PC-3 (cell line): ENCODE results near the gene TMTC1. TPM values are rescaled to one million over a fixed set of nuclear protein-coding genes. Genes with fewer than 3 reads are reported as not detected.

ENCODE experiments used
- ATAC-seq: fragments of 200-7000 bp; cut with Tn5 transposase; 2 replicates; pipeline ENCODE4 v1.9.1; 2020; ENCODE audit warnings: mild to moderate bottlenecking, moderate library complexity
- BruUV-seq: library from RNA; stranded (reverse); fragments of 400-500 nt; replicated peaks from 2 replicates; lab custom pipeline; 2021; lab: Mats Ljungman, UMichigan
- CTCF ChIA-PET: fragments of 300-600 bp; sonication (Branson Sonifier 250); formaldehyde crosslinking; loops from one replicate; lab custom pipeline; 2022; ENCODE audit warnings: antibody characterized with exemption; lab: Charles Lee
- POLR2A ChIA-PET: fragments of 300-600 bp; sonication (Branson Sonifier 250); formaldehyde crosslinking; loops from one replicate; lab custom pipeline; 2022; ENCODE audit warnings: antibody characterized with exemption; ENCODE audit not compliant: unreplicated experiment; lab: Charles Lee
- DNase-seq: peaks from one replicate; pipeline ENCODE4 v3.0.0-alpha.2; 2015
- H2AFZ ChIP-seq: fragments of 300-600 bp; sonication (generic); 2 replicates; pipeline ENCODE4 v1.6.0; 2016; ENCODE audit warnings: antibody characterized with exemption, low read length
- H3F3A ChIP-seq: fragments of 300-600 bp; sonication (generic); one replicate; pipeline ENCODE4 v1.6.0; 2017; ENCODE audit warnings: antibody characterized with exemption, low read length, control low read depth, mild to moderate bottlenecking; ENCODE audit not compliant: unreplicated experiment
- H3K27ac ChIP-seq: fragments of 300-600 bp; sonication (generic); 2 replicates; pipeline ENCODE4 v1.5.1; 2016; ENCODE audit warnings: mild to moderate bottlenecking, low read length
- H3K27me3 ChIP-seq: fragments of 300-600 bp; sonication (generic); 2 replicates; pipeline ENCODE4 v1.6.1; 2016; ENCODE audit warnings: low read length, mixed read lengths
- H3K36me3 ChIP-seq: fragments of 300-600 bp; sonication (generic); 2 replicates; pipeline ENCODE4 v1.6.1; 2016; ENCODE audit warnings: low read depth, mixed run types, low read length, mixed read lengths
- H3K4me1 ChIP-seq: fragments of 300-600 bp; sonication (generic); 2 replicates; pipeline ENCODE4 v1.5.1; 2016; ENCODE audit warnings: low read length; ENCODE audit not compliant: insufficient read depth
- H3K4me2 ChIP-seq: fragments of 300-600 bp; sonication (generic); 2 replicates; pipeline ENCODE4 v1.6.0; 2016; ENCODE audit warnings: low read length
- H3K4me3 ChIP-seq: fragments of 300-600 bp; sonication (generic); 2 replicates; pipeline ENCODE4 v1.5.1; 2016; ENCODE audit warnings: mild to moderate bottlenecking, low read length, mixed read lengths
- H3K79me2 ChIP-seq: fragments of 300-600 bp; sonication (generic); 2 replicates; pipeline ENCODE4 v1.6.1; 2017; ENCODE audit warnings: low read length, mixed read lengths
- H3K9ac ChIP-seq: fragments of 300-600 bp; sonication (generic); 2 replicates; pipeline ENCODE4 v1.6.0; 2016; ENCODE audit warnings: mild to moderate bottlenecking, low read length
- H3K9me2 ChIP-seq: fragments of 300-600 bp; sonication (generic); replicated peaks from 2 replicates; pipeline ENCODE4 v1.6.1; 2016; ENCODE audit warnings: mixed run types, low read length, mixed read lengths
- H3K9me3 ChIP-seq: fragments of 300-600 bp; sonication (generic); 2 replicates; pipeline ENCODE4 v1.6.1; 2016; ENCODE audit warnings: low read length, mixed read lengths
- H4K20me1 ChIP-seq: fragments of 300-600 bp; sonication (generic); 2 replicates; pipeline ENCODE4 v1.6.1; 2016; ENCODE audit warnings: low read length, mixed read lengths
- CTCF ChIP-seq: fragments of 300-600 bp; sonication (generic); conservative IDR thresholded peaks from 2 replicates; pipeline ENCODE4 v1.5.1; 2017; ENCODE audit warnings: antibody characterized with exemption, low read depth, mild to moderate bottlenecking, low read length
- EZH2 ChIP-seq: fragments of 300-600 bp; sonication (generic); IDR thresholded peaks from one replicate; pipeline ENCODE4 v1.6.1; 2017; ENCODE audit warnings: antibody characterized with exemption, mild to moderate bottlenecking, low read length; ENCODE audit not compliant: unreplicated experiment
- EZH2phosphoT487 ChIP-seq: fragments of 300-600 bp; sonication (generic); IDR thresholded peaks from 2 replicates; pipeline ENCODE4 v1.6.1; 2018; ENCODE audit warnings: mild to moderate bottlenecking, antibody characterized with exemption, low read length, borderline replicate concordance
- intact Hi-C: fragments of 100-400 bp; cut with micrococcal nuclease; formaldehyde crosslinking; loops from 2 replicates; pipeline ENCODE4 v1.9.0; 2023
- total RNA-seq: library from RNA; depleted of rRNA; stranded (reverse); fragments of >200 nt; gene quantifications from 2 replicates; pipeline ENCODE4 v1.2.3, GENCODE V29; 2014

TMTC1 gene
- total RNA-seq, 1 experiment from 2014 or later: 5.8 TPM

DNA sequence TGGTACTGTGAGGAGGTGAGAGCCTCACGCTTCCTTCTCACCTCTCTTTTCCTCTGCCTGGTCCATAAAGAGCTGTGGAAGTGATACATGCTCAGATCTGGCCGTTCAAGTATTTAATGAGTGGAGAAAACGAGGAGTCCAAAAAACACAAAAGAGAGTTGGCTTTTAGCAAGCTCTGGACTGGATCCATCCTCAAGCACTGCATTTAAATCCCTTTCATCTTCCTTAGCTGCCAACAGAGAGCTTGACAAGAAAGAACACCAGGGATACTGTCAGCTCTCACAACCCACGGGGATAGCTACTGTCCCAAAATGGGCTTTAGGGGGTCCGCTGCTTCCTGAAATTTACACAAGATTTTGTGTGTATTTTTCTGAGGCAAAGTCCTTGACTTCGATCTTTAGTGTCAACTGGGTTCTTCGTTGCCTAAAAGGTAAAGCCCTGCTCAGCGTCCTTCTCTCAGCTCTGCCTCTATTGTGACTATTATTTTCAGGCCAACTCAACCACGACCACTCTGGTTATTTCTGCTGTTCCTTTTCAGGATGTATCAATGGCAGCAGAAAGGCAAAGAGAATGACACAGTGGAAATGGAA is 120.9 kb downstream of the TMTC1 start:
- TF ChIP-seq CTCF (no peak), EZH2 (no peak), EZH2phosphoT487 (no peak)
- POLR2A ChIA-PET: interaction anchor here (0.6 kb wide), 1 partner anchor 953 kb away, joined by 4 read pairs; no protein-coding TSS in a partner anchor
- Histone ChIP-seq H3F3A (no peaks in the 10 kb centered on the region), H3K79me2 (no peaks in the 10 kb centered on the region), H3K4me3 (no peak overlapping the region), H4K20me1 (no peaks in the 10 kb centered on the region), H3K9ac (no peak overlapping the region), H3K9me3 (no peaks in the 10 kb centered on the region), H3K9me2 (no peaks in the 10 kb centered on the region), H3K4me2 (no peak overlapping the region), H3K27me3 (peaks cover 24% of the 10 kb centered on the region), H3K4me1 (no peaks in the 10 kb centered on the region), H2AFZ (no peak overlapping the region), H3K36me3 (no peaks in the 10 kb centered on the region), H3K27ac (no peak overlapping the region)
- no peak for DNase-seq
- no peak for ATAC-seq
- CTCF ChIA-PET: no interaction called here
- intact Hi-C loops: no loop called here
- BruUV-seq: no TSS peak

DNA sequence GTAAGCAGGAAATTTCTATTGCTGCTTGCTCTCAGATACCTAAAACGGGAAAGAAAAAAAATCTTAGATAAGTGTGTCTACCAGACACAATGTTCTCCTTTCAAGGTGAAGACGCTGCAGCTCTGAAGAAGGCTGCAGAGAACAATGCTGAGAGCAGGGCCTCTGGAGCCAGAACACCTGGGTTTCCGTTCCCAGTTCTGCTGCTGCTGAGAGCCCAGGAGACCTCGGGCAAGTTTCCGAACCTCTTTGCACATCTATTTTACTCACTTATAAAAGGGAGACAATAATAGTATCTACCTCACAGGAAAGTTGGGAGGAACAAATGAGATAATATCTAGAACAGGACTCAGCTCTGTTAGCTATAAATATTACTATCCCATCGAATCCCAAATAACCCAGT is 122.9 kb downstream of the TMTC1 start:
- BruUV-seq: no TSS peak
- Histone ChIP-seq H3K9me3 (no peaks in the 10 kb centered on the region), H3K36me3 (no peaks in the 10 kb centered on the region), H3K27ac (no peak overlapping the region), H3K27me3 (peaks cover 33% of the 10 kb centered on the region), H3K4me2 (no peak overlapping the region), H3K9ac (no peak overlapping the region), H3F3A (no peaks in the 10 kb centered on the region), H2AFZ (no peak overlapping the region), H3K9me2 (no peaks in the 10 kb centered on the region), H3K4me3 (no peak overlapping the region), H3K4me1 (no peaks in the 10 kb centered on the region), H3K79me2 (no peaks in the 10 kb centered on the region), H4K20me1 (no peaks in the 10 kb centered on the region)
- intact Hi-C loops: no loop called here
- no peak for TF ChIP-seq EZH2
- TF ChIP-seq EZH2phosphoT487: no peak
- TF ChIP-seq CTCF: no peak
- DNase-seq: no peak
- ChIA-PET POLR2A (no interaction called here), CTCF (no interaction called here)
- ATAC-seq: no peak

DNA sequence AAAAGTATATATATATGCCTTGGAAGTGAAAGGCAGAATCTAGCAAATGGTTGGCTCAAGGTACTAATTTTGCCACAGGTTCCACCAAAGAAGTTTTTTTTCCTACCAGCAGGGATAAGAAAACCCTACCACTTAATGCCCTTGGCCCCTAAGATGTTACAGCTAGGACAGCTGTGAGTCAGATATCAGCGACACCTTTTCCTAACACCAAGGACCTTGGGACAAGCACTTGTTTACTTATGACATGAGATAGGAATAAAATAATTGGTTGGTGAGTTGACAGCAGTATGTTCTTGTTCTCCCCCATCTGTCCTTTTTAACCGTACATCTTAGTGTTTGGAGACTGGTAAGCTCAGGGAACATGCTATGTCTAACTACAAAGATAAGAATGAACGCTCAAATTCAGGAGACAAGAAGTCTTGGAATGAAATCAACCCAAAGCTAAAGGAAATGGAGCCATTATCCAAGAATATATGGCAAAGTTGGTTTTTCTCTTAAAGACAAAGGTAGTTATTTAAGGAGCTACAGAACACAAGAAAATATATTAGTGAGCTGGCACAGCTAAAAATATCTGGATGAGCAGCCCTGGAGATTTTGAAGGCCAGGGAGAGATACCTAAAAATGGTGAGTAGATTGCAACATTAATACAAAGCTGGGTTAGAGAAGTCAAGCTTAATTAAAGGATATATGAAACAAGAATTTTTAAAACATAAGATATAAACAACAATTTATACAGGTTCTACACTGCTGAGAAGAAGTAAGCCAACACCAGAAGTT is 126.8 kb downstream of the TMTC1 start:
- H3K4me3 ChIP-seq: no peak overlapping the region
- peaks cover 32% of the 10 kb centered on the region for H3K27me3 ChIP-seq
- no peaks in the 10 kb centered on the region for H3K36me3 ChIP-seq
- no peaks in the 10 kb centered on the region for H3K9me2 ChIP-seq
- no peak overlapping the region for H3K4me2 ChIP-seq
- intact Hi-C loops: no loop called here
- ATAC-seq (no peak), DNase-seq (no peak)
- TF ChIP-seq EZH2: no peak
- no peak for TF ChIP-seq CTCF
- BruUV-seq: no TSS peak
- no peak overlapping the region for H2AFZ ChIP-seq
- H3K27ac ChIP-seq: no peak overlapping the region
- no peaks in the 10 kb centered on the region for H3K79me2 ChIP-seq
- H3K4me1 ChIP-seq: no peaks in the 10 kb centered on the region
- POLR2A ChIA-PET: no interaction called here
- H4K20me1 ChIP-seq: no peaks in the 10 kb centered on the region
- H3K9me3 ChIP-seq: no peaks in the 10 kb centered on the region
- no peak overlapping the region for H3K9ac ChIP-seq
- no peaks in the 10 kb centered on the region for H3F3A ChIP-seq
- CTCF ChIA-PET: no interaction called here
